Thyroid gland (tissue), 4 donors: ENCODE measurements around the gene CCDC63.

Experiments used
- POLR2A ChIP-seq, 2 donors: fragments of 450-650 bp; IDR thresholded peaks; one replicate each; pipeline ENCODE4 v1.6.1; 2017; ENCODE audit warnings: antibody characterized with exemption in 2 of 2, mild to moderate bottlenecking in 2 of 2, moderate library complexity in 1 of 2
- TF ChIP-seq, protein P1 (sequence below), 6 experiments: fragments of 200-600 bp in 3 of 6; fragments of 450-650 bp in 3 of 6; sonication (generic) in 3 of 6; IDR thresholded peaks; one replicate each; pipeline ENCODE4 v1.5.1; 2016 to 2019; ENCODE audit warnings: antibody characterized with exemption in 6 of 6, mild to moderate bottlenecking in 2 of 6, inconsistent platforms in 1 of 6, moderate library complexity in 1 of 6

DNA sequence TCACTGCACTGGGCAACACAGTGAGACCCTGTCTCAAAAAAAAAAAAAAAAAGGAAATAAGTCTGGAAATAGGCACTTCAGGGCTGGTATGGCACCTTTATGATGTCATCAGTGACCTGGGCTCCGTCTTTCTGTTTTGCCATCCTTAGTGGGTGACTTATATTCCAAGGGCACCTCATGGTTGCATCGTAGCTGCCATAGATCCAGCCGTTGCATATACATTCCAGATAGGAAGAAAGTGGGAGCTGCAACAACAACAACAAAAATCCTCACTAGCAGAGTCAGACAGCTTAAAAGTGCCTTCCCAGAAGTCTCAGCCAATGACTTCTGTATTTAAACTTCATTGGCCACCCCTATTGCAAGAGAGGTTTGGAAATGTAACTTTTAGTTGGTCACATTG, 47.2 kb downstream of the CCDC63 start:
- TF ChIP-seq, protein P1, sequence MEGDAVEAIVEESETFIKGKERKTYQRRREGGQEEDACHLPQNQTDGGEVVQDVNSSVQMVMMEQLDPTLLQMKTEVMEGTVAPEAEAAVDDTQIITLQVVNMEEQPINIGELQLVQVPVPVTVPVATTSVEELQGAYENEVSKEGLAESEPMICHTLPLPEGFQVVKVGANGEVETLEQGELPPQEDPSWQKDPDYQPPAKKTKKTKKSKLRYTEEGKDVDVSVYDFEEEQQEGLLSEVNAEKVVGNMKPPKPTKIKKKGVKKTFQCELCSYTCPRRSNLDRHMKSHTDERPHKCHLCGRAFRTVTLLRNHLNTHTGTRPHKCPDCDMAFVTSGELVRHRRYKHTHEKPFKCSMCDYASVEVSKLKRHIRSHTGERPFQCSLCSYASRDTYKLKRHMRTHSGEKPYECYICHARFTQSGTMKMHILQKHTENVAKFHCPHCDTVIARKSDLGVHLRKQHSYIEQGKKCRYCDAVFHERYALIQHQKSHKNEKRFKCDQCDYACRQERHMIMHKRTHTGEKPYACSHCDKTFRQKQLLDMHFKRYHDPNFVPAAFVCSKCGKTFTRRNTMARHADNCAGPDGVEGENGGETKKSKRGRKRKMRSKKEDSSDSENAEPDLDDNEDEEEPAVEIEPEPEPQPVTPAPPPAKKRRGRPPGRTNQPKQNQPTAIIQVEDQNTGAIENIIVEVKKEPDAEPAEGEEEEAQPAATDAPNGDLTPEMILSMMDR (IDR thresholded peaks at IDR 0.05) = no peak
- no peak for TF ChIP-seq POLR2A (IDR thresholded peaks at IDR 0.05)
